ENCODE results near the gene TMEM229B.

Gene TMEM229B

DNA sequence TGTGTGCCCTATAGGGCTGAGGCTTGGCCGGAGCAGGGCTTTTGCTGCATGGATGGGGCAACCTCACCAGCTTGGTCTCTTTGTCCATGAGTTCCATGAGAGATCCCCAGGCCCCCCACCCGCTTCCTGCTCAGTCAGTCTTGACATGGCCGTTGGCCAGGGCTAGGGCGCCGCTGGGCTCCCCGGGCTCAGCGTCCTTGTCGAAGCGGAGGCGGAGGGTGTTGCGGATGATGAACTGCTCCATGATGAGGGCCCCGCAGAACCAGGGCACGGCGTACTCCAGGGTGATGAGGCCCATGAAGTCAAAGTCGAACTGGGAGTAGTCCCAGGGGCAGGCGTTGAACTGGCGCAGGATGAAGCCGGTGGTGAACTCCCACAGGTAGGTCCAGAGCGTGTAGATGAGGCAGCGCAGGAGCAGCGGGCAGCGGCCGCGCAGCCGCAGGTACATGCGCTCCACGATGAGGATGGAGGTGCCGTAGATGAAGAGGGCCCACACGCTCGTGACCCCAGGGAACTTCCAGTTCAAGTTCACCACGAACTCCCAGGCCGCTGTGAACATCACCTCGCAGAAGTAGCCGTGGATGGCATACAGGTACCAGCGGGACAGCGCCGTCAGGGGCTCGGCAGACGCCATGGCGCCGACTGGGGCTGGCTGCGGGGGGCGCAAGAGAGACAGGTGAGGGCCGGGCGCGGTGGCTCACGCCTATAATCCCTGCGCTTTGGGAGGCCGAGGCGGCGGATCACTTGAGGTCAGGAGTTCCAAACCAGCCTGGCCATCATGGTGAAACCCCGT lies 15.0 kb downstream of the TMEM229B start:
- DNase-seq (ENCODE audit: low read depth in 2 of 2): no peak
- no peak overlapping the region for H3K4me3 ChIP-seq (replicated peaks in 1 of 2; ENCODE audit: low read depth in 2 of 2, low read length in 2 of 2)
- TF ChIP-seq, protein P1, sequence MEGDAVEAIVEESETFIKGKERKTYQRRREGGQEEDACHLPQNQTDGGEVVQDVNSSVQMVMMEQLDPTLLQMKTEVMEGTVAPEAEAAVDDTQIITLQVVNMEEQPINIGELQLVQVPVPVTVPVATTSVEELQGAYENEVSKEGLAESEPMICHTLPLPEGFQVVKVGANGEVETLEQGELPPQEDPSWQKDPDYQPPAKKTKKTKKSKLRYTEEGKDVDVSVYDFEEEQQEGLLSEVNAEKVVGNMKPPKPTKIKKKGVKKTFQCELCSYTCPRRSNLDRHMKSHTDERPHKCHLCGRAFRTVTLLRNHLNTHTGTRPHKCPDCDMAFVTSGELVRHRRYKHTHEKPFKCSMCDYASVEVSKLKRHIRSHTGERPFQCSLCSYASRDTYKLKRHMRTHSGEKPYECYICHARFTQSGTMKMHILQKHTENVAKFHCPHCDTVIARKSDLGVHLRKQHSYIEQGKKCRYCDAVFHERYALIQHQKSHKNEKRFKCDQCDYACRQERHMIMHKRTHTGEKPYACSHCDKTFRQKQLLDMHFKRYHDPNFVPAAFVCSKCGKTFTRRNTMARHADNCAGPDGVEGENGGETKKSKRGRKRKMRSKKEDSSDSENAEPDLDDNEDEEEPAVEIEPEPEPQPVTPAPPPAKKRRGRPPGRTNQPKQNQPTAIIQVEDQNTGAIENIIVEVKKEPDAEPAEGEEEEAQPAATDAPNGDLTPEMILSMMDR (IDR thresholded peaks at IDR 0.05; ENCODE audit: low read depth, low read length): no peak

DNA sequence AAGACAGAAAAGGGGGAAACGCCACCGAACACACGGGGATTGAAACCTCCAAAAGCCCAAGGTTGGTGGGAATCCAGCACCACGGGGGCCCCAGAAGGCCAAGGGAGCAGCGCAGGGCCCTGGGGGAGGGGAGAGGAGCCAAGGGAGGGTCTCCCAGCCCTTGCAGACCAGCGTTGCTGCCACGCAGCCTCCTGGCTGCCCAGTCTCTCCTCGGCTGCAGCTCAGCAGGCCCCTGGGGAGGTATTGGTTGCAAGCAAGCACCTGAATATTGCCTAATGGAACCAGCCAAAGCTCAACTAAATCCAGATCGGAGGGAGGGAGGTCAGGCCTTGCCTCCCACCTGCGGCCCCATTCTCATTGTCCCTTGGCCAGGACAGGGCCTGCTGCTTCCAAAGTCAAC lies 15.8 kb downstream of the TMEM229B start:
- no peak for DNase-seq (ENCODE audit: low read depth in 2 of 2)
- TF ChIP-seq, protein P1 (IDR thresholded peaks at IDR 0.05; ENCODE audit: low read depth, low read length): no peak
- no peak overlapping the region for H3K4me3 ChIP-seq (replicated peaks in 1 of 2; ENCODE audit: low read depth in 2 of 2, low read length in 2 of 2)

- H3K4me3 ChIP-seq (replicated peaks in 1 of 2; ENCODE audit: low read depth in 2 of 2, low read length in 2 of 2): no peak overlapping the region
- TF ChIP-seq, protein P1 (IDR thresholded peaks at IDR 0.05; ENCODE audit: low read depth, low read length): no peak
- DNase-seq (ENCODE audit: low read depth in 2 of 2): no peak
Measured at GRCh38 chr14:67469954-67470353, 18.6 kb downstream of the TMEM229B start.

DNA sequence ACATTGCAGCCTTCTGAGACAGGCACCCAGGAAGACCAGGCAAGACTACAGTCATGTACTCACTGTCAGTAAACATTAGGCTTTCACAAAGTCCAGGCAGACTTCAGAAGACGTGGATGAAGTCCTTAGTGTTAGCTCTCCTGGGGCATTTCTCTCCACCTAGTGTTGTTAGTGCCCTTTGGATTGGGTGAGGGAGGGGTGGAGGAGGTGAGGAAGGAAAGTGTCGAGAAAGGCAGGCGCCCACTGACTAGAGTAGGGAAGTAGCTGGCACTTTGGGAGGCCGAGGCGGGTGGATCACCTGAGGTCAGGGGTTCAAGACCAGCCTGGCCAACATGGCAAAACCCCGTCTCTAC lies 20.2 kb downstream of the TMEM229B start:
- TF ChIP-seq, protein P1 (IDR thresholded peaks at IDR 0.05; ENCODE audit: low read depth, low read length): no peak
- no peak for DNase-seq (ENCODE audit: low read depth in 2 of 2)
- no peak overlapping the region for H3K4me3 ChIP-seq (replicated peaks in 1 of 2; ENCODE audit: low read depth in 2 of 2, low read length in 2 of 2)

DNA sequence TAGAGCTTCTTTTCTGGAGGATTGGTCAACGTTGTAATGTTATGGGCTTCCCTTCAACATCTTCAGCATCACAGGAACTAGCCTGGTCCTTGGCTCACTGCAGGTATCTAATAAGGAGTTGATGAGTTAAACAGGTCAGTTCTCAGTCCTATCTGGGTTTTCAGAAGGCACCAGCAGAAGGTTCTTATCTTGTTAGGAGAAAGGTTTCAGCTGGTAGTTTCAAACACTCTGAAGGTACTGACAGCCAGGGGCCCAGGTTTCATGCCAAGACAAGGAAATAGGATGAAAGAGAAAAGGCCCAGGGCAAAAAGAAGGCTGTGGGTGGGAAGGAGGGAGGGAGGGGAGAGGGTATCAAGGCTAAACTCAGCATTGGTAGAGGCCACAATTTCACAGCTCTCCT lies 21.4 kb downstream of the TMEM229B start:
- DNase-seq (ENCODE audit: low read depth in 2 of 2): no peak
- no peak overlapping the region for H3K4me3 ChIP-seq (replicated peaks in 1 of 2; ENCODE audit: low read depth in 2 of 2, low read length in 2 of 2)
- TF ChIP-seq, protein P1 (IDR thresholded peaks at IDR 0.05; ENCODE audit: low read depth, low read length): no peak

GRCh38 chr14:67464879-67465278 lies 23.6 kb downstream of the TMEM229B start:
- TF ChIP-seq, protein P1 (IDR thresholded peaks at IDR 0.05; ENCODE audit: low read depth, low read length): no peak
- H3K4me3 ChIP-seq (replicated peaks in 1 of 2; ENCODE audit: low read depth in 2 of 2, low read length in 2 of 2): no peak overlapping the region
- DNase-seq (ENCODE audit: low read depth in 2 of 2): no peak

GRCh38 chr14:67464377-67464776 lies 24.1 kb downstream of the TMEM229B start:
- TF ChIP-seq, protein P1 (IDR thresholded peaks at IDR 0.05; ENCODE audit: low read depth, low read length): no peak
- no peak for DNase-seq (ENCODE audit: low read depth in 2 of 2)
- H3K4me3 ChIP-seq (replicated peaks in 1 of 2; ENCODE audit: low read depth in 2 of 2, low read length in 2 of 2): no peak overlapping the region
